D721Med (cell line): ENCODE results near the gene PCSK9.

Source experiments
- DNase-seq: peaks from one replicate; pipeline ENCODE4 v3.0.0; 2011; ENCODE audit warnings: low spot score; ENCODE audit not compliant: insufficient read length
- FAIRE-seq: peaks from 2 replicates; lab custom pipeline; 2011; peaks lifted over from hg19 to GRCh38; lab: Jason Lieb, UNC
- CTCF ChIP-seq: IDR thresholded peaks from 2 replicates; pipeline ENCODE4 v1.5.1; 2012; ENCODE audit warnings: mild to moderate bottlenecking, control low read depth; ENCODE audit not compliant: insufficient read depth; ENCODE audit errors: missing control alignments

Gene PCSK9

GRCh38 chr1:55064071-55064581, 24.8 kb downstream of the PCSK9 start:
- DNase-seq, result no peak
- no peak for FAIRE-seq
- peak; percentile 37 for TF ChIP-seq CTCF

- DNase-seq, result no peak
- no peak for FAIRE-seq
- TF ChIP-seq CTCF, result no peak
Measured at GRCh38 chr1:55064861-55065263, 25.5 kb downstream of the PCSK9 start.

GRCh38 chr1:55065648-55066047, 26.3 kb downstream of the PCSK9 start:
- DNase-seq (no peak), FAIRE-seq (no peak)
- TF ChIP-seq CTCF, result no peak

- DNase-seq (no peak), FAIRE-seq (no peak)
- no peak for TF ChIP-seq CTCF
Measured at GRCh38 chr1:55067022-55067778, 27.9 kb downstream of the PCSK9 start.

- no peak for TF ChIP-seq CTCF
- FAIRE-seq, result no peak
- no peak for DNase-seq
Measured at GRCh38 chr1:55067914-55068313, 28.6 kb downstream of the PCSK9 start.

- DNase-seq (no peak), FAIRE-seq (no peak)
- TF ChIP-seq CTCF, result no peak
Measured at GRCh38 chr1:55068638-55069037, 29.3 kb downstream of the PCSK9 start.

GRCh38 chr1:55069280-55069679, 29.9 kb downstream of the PCSK9 start:
- TF ChIP-seq CTCF, result no peak
- FAIRE-seq, result no peak
- DNase-seq, result no peak
